HG03354 (cell line): ENCODE results near the gene CLCN3.
"Not testable (repeated sequence)": the region's sequence is repeated elsewhere in the genome, so short reads cannot be mapped to it uniquely, and the experiment has no call there.

Experiments used
- ATAC-seq: cut with Tn5 transposase; IDR thresholded peaks from one replicate; pipeline ENCODE4 v1.9.1; 2021; ENCODE audit warnings: mild to moderate bottlenecking; ENCODE audit not compliant: unreplicated experiment, poor library complexity, severe bottlenecking

The CLCN3 gene

GRCh38 chr4:169619958-169620879 is at the start of gene CLCN3:
TSS of gene CLCN3 (plus strand) at chr4:169620578. CDS start at chr4:169635929, 15,351 bp downstream.
- peak; percentile 90 for ATAC-seq

- not testable (repeated sequence) for ATAC-seq
Measured at GRCh38 chr4:169571012-169571411, 49.4 kb upstream of the CLCN3 start.

GRCh38 chr4:169571435-169571834 is 48.9 kb upstream of the CLCN3 start:
- no peak for ATAC-seq

- ATAC-seq: no peak
Measured at GRCh38 chr4:169573889-169574288, 46.5 kb upstream of the CLCN3 start.

GRCh38 chr4:169582203-169582602 is 38.2 kb upstream of the CLCN3 start:
- peak; percentile 89 for ATAC-seq

- ATAC-seq: no peak
Measured at GRCh38 chr4:169582706-169583105, 37.7 kb upstream of the CLCN3 start.

GRCh38 chr4:169583563-169583962 is 36.8 kb upstream of the CLCN3 start:
- ATAC-seq: no peak

- ATAC-seq: no peak
Measured at GRCh38 chr4:169593050-169593560, 27.3 kb upstream of the CLCN3 start.

- ATAC-seq: no peak
Measured at GRCh38 chr4:169594560-169595195, 25.7 kb upstream of the CLCN3 start.

- peak; percentile 53 for ATAC-seq
Measured at GRCh38 chr4:169601016-169601771, 19.2 kb upstream of the CLCN3 start.

GRCh38 chr4:169603312-169603711 is 17.1 kb upstream of the CLCN3 start:
- no peak for ATAC-seq

GRCh38 chr4:169604131-169604900 is 16.1 kb upstream of the CLCN3 start:
- ATAC-seq: peak; percentile 71

GRCh38 chr4:169604903-169605331 is 15.5 kb upstream of the CLCN3 start:
- no peak for ATAC-seq

GRCh38 chr4:169611157-169611556 is 9.2 kb upstream of the CLCN3 start:
- ATAC-seq: no peak

- peak; percentile 93 for ATAC-seq
Measured at GRCh38 chr4:169611991-169612870, 8.1 kb upstream of the CLCN3 start, which contains the start of gene NEK1. TSS of gene NEK1 (minus strand) at chr4:169612583. CDS start at chr4:169602630, 9,953 bp downstream.

- ATAC-seq: peak; percentile 45
Measured at GRCh38 chr4:169612871-169613859, 7.2 kb upstream of the CLCN3 start.

GRCh38 chr4:169615467-169616106 is 4.8 kb upstream of the CLCN3 start:
- ATAC-seq: no peak
